GM21360 (cell line): ENCODE data around the gene GSTM2.

ENCODE experiments used
- ATAC-seq: cut with Tn5 transposase; IDR thresholded peaks from one replicate; pipeline ENCODE4 v1.9.1; 2021; ENCODE audit warnings: mild to moderate bottlenecking, moderate library complexity; ENCODE audit not compliant: unreplicated experiment

The GSTM2 gene

DNA sequence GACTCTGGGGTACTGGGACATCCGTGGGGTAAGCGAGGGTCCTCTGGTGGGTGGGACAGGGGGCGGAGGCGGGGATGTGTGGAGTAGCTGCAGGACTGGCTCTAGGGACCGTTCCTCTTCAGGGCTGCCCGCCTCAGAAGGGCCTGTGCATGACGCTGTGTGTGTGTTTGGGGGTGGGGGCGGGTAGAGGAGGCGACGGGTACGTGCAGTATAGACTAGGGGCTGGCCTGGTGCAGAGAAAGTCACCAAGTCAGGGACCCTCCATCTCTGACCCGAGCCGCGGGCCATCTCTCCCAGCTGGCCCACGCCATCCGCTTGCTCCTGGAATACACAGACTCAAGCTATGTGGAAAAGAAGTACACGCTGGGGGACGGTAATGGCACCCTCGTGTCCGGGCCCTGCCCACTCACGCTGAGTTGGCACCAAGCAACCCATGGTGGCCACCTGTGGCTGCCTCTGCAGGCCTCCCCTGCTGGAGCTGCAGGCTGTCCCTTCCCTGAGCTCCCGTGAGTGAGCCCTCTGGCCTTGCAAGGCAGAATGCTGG is 44.5 kb downstream of the GSTM2 start:
- ATAC-seq, result no peak

DNA sequence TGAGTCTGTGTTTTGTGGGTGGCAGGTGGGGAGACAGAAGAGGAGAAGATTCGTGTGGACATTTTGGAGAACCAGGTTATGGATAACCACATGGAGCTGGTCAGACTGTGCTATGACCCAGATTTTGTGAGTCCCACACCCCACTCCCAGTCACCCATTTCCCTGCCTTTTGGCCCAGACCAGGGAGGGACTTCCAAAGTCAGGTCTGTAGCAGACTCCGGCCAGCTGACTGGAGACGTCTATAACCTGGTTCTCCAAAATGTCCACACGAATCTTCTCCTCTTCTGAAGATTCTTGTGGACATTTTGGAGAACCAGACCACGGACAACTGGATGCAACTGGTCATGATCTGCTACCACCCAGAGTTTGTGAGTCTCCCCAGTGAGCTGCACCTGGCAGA is 45.8 kb downstream of the GSTM2 start:
- no peak for ATAC-seq

DNA sequence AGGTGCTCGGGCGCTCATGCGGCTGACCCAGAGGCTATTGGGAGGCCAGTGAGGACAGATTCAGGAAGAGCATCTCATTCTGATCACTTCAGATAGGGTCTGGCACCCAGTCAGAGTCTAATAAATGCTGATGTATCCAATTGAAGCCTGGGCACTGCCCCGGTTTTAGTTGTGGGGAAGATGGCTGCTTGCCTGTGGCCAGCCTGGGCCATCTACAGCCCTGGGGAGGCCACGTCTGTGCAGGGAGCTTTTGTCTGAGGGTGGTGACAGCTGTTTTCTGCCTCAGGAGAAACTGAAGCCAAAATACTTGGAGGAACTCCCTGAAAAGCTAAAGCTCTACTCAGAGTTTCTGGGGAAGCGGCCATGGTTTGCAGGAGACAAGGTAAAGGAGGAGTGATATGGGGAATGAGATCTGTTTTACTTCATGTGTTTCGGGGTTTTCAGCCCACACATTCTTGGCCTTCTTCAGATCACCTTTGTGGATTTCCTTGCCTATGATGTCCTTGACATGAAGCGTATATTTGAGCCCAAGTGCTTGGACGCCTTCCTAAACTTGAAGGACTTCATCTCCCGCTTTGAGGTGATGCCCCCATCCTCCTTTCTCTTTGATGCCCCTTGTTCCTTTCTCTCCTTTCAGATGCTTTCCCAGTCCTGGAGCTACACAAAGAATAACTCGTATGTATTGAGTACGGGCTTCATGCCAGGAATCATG is 47.0 kb downstream of the GSTM2 start:
- no peak for ATAC-seq

DNA sequence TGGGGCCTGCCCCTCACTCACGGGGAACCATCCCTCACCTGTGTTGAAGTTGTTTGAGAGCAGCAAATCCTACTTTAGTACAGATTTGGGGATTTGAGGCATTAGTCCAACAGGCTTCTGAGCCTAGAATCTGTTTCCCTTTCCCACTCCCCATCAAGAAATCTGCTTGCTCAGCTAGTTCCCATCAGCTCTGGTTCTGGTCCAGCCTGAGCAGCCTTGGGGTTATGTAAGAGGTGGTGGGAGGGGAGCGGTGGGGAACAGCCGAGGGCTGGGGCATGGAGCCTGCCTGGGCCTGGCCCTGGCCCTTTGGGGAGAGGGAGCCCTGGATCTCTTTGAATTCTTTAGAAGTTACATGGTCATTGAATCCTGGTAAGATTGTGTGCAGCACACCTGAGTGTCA is 48.3 kb downstream of the GSTM2 start:
- no peak for ATAC-seq

DNA sequence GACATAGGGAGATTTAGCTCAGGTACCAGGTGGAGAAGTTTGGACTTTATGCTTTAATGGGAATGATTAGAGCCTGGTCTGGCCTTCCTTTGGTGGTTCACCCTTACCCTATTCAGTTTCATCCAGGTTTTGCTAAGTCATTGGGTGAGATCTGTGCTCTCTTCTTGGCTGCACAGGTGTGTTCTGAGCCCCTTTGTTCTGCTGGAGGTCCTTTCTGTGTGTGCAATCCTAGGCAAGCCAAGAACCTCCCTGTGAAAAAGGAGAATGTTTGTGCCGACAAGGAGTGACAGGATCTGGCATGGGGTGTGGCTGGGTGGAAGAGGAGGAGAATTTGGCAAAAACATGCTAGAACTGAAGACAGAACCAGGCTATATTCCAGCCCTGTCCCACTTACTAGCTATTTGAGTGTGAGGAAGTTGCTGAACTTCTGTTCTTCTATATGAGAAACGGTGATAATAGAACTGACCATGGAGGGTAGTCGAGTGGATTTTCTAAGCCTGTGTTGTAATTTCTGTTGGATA is 48.8 kb downstream of the GSTM2 start:
- ATAC-seq, result no peak

DNA sequence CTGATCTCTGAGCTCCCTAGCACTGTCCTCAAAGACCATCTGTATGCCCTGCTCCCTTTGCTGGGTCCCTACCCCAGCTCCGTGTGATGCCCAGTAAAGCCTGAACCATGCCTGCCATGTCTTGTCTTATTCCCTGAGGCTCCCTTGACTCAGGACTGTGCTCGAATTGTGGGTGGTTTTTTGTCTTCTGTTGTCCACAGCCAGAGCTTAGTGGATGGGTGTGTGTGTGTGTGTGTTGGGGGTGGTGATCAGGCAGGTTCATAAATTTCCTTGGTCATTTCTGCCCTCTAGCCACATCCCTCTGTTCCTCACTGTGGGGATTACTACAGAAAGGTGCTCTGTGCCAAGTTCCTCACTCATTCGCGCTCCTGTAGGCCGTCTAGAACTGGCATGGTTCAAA is 49.9 kb downstream of the GSTM2 start:
- ATAC-seq, result no peak

DNA sequence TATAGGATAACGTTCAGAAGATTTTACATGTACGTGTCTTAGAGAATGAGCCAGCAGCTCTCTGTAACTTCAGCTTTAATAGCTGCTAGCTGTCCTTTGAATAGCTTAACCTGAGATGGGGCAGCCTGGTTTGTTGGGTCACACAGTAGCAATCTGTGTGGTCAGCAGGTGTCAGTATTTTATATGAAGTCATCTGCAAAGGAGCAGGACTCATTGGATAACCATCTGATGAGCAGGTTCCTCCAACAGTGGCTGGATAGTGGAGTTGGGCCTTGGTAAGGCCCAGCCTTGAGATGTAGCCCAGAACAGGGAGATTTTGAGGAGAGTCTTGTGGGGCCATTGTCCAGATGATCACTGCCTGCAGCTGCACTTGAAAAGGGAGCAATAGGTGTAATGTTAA is 50.6 kb downstream of the GSTM2 start:
- ATAC-seq, result no peak

DNA sequence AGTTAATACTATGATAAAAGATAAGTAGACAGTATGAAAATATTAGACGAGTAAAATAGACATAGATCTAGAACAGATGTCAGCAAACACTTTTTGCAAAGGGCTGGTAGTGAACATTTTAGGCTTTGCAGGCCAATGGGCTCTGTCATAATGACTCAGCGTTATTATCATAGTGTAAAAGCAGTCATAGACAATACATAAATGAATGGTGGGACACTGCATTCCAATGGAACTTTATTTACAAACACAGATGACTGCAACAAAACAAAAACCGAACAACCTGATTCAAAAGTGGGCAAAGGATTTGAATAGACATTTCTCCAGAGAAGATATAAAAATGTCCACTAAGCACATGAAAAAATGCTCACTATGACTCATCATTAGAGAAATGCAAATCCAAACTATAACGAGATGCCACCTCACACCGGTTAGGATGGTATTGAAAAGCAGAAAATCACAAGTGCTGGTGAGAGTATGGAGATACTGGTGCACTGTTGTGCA is 51.5 kb downstream of the GSTM2 start:
- ATAC-seq, result no peak

DNA sequence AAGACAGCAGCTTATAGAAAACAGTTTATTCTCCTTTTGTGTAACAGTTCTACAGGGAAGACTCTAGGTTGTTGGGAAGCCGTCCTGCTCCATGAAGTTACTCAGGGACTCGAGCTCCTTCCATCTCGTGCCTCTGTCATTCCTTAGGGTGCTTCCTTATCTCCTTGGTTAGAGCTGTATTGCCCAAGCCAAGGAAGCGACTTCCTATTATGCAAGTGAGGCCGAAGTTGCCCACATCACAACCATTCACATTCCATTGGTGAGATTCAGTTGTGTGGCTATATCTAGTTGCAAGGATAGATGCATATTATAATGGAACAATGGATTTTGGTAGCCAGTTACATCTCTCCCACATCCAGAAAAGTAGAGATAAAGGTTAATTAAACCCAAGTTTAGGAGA is 53.2 kb downstream of the GSTM2 start:
- ATAC-seq, result no peak

DNA sequence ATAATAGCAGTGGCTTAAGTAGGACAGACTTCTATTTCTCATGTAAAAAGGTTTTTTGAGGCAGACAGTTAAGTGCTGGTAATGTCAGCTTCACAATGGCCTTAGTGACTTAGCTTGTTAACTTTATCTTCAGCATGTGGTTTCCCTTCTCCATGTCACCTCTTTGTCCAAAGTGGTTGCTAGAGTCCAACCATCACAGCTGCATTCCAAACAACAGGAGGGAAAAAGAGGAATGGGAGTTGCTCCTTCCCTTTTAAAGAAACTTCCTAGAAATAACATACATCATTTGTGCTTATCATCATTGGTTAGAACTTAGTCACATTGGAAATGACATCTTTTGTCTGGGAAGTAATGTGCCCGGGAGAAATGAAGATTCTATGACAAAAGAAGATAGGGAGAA is 54.1 kb downstream of the GSTM2 start:
- ATAC-seq, result no peak

DNA sequence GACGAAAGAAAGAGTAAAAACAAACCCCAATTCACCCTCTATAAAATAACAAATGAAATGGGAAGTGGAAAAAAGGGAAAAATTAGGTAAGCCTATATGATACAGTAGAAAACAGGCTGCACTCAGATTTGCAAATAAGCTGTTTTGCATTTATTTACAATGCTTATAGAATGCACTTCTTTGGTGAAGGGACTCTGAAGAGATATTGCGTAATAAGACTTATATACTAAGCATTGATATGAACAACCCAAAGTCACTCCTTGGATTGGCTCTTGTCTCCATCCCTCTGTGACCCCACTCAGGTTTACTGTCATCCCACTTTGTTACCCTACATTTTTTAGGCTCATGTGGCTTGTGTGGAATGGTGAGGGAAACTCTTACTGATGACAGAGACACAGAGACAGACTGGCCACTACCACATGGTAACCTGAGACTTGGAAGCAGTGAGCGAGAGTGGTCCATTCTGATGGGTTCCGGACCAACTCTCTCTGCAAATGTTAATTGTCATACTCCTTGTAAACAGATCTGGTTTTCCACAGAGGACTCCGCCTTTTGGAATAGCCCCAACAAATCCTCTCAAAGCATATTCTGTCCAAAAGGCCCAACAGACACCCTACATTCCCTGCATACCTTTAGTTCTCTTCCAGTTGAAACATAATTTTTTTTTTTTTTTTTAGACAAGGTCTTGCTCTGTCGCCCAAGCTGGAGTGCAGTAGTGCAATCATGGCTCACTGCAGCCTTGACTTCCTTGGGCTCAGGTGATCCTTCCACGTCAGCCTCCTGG is 55.2 kb downstream of the GSTM2 start:
- no peak for ATAC-seq
